ENCODE results near the gene FOXR1.

- TF ChIP-seq CTCF (IDR thresholded peaks at IDR 0.05; ENCODE audit: low read depth, low read length, poor library complexity, severe bottlenecking) (peak; percentile 97), EZH2phosphoT487 (IDR thresholded peaks at IDR 0.05; ENCODE audit: borderline replicate concordance, low read length) (no peak)
These were observed 15.3 kb upstream of the FOXR1 start, which contains the start of gene UPK2 for GRCh38 chr11:118956094-118956846.
